HT-29 (cell line): ENCODE measurements around the gene CHRNB2. TPM values are rescaled to one million over a fixed set of nuclear protein-coding genes. Genes with fewer than 3 reads are reported as not detected.

Experiments
- DNase-seq: peaks from one replicate; pipeline ENCODE4 v3.0.0-alpha.2; 2015; ENCODE audit warnings: low spot score
- total RNA-seq: library from RNA; depleted of rRNA; stranded (reverse); fragments of >200 nt; shearing (Covaris generic); gene quantifications from 2 replicates; pipeline ENCODE4 v1.2.3, GENCODE V29; 2014

Gene CHRNB2
- total RNA-seq, 1 experiment from 2014 or later = not detected

- no peak for DNase-seq
Measured at GRCh38 chr1:154609398-154610380, 42.1 kb downstream of the CHRNB2 start.

DNA sequence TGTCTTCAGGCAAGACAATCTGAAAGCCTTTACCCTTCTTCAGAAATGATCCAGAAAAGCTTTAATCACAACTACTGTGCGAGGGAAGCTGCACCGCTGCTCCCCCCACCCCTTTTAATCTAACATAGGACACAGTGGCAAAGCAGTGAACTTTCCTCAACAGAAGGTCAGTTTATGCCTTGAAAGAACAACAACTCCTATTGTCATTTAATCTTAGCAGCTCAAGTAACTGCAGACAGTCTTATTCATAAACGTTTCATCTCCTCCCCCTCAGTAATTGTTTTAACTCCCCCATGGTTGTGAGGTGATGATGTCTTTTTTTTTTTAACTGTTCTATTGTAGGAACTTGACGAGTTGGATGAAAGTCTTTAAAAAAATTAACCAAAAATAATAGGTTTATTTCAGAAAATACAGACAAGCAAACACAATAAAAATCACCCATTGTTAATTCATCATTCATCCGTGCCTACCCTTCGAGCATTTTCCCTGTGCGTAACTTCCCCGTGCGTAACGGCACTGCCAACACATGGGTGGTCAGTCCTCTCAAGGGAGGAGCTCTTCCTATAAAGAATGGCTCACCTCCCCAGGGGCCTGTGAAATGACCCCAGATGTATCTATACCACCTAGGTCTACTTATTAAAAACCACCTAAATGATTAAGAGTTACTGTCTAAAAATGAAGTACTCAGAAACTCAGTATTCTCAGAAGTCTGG lies 43.7 kb downstream of the CHRNB2 start:
- no peak for DNase-seq

GRCh38 chr1:154614247-154614646 lies 46.7 kb downstream of the CHRNB2 start:
- DNase-seq = no peak

DNA sequence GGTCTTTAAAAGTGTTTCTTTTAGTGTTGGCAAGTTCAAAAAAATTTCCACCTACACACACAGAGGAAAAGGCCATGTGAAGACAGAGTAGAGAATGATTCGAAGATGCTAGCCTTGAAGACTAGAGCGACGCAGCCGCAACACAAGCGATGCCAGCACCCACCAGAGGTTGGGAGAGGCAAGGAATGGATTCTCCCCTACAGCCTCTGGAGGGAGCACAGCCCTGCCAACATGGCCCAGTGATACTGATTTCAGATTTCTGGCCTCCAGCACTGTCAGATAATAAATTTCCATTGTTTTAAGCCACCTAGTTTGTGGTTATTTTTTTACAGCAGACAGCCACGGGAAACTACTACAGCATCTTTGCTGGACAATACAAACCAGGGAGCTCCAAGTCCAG lies 47.3 kb downstream of the CHRNB2 start:
- DNase-seq = no peak

DNA sequence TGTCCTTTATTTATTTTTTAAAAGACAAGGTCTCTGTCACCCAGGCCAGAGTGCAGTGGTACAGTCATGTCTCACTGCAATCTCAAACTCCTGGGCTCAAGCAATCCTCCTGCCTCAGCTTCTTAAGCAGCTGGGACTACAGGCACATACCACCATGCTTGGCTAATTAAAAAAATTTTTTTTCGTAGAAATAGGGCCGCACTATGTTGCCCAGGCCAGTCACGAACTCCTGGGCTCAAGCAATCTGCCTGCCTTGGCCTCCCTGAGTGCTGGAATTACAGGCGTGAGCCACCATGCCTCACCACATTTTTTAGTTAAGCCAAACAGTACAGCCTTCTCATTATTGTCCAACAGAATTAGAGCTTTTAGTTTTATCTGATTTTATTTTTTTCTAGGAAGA lies 47.8 kb downstream of the CHRNB2 start:
- DNase-seq = no peak

GRCh38 chr1:154616659-154617345 lies 49.2 kb downstream of the CHRNB2 start:
- no peak for DNase-seq

- no peak for DNase-seq
Measured at GRCh38 chr1:154619181-154619948, 51.8 kb downstream of the CHRNB2 start.

DNA sequence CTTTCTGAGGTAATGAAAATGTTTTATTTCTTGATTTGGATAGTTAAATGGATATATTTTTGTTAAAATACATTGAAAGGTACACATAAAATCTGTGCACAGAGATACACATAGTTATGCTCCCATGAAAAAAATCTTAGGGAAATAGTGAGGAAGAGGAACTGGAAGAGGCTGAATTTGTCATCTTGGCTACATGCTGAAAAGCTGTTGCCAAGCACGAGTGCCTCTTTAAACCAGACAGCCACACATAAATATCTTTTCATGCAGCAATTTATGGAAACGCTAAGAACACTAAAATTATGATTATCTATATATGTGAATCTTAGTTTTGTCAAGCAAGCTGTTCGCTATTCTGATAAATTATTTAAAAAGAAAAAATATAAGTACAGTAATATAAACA lies 53.2 kb downstream of the CHRNB2 start:
- no peak for DNase-seq

DNA sequence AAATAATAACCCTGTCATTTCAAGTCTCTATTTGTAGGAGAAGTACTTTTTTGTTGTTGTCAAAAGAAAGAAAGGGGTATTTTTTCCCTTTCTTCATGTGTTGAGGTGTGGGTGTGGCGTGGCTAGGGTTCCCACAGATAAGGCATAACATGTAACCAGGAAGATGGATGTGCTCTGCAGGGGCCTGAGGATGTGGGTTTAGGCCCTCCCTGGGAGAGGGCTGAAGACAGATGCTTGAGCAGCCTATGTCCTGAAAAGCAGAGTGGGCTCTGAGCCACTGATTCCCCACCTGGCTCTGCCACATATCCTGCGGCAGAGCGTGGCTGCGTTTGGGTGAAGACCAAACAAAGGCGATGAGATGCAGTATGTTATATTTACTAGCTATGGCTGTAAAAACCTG lies 54.3 kb downstream of the CHRNB2 start:
- no peak for DNase-seq

- DNase-seq = no peak
Measured at GRCh38 chr1:154622503-154623039, 55.0 kb downstream of the CHRNB2 start.

DNA sequence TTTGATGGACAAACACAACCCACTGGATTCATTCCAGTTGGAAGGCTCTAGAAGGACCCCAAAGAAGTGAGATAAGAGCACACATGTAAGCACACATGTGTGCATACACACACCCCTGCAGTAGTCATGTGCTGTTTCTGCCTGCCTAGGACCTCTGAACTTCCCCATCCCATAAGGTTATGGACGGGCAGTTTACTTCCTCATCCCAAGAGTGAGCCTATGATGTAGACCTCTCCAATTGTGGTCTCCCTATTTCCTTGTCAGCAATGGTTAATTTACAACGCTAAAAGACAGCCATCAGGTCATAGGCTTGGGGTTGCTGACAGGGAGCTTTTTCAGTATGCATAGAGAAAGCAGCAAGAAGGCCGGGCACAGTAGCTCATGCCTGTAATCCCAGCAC lies 55.8 kb downstream of the CHRNB2 start:
- no peak for DNase-seq

DNA sequence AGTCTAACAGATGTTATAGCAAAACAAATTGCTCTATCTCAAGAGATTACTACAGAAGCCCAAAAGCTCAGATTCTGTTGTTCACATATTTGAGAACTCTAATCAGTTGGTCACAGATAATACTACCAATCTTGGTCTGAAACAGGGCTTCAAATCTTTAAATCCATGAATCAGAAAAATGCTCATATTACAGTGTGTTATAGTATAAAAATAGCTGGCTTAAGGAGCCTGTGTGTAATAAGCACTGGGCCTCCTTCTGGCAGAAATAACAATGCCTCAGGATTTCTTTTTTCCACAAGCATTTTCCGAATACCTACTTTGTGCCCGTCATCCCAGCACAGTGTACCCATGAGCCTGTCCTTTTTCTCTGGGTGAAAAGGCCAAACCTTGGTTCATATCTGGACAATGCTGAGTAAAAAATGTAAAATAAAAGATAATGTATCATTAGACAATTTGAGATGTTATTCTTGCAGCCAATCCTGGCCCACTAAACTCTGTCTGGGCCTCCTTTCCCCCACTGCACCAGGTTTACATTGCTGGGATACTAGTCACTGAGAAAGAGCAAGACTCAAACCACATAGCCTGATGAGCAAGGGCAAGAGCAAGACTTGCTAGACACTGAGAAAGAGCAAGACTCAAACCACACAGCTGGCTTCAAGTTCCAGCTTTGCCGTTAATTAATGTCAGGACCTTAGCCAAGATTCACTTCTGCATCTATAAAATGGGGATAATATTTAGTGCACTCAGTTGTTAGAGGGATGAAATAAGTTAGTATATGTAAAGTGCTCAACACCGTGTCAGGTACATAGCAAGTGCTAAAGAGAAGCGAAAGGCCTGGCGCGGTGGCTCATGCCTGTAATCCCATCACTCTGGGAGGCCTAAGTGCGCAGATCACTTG lies 57.4 kb downstream of the CHRNB2 start:
- no peak for DNase-seq

DNA sequence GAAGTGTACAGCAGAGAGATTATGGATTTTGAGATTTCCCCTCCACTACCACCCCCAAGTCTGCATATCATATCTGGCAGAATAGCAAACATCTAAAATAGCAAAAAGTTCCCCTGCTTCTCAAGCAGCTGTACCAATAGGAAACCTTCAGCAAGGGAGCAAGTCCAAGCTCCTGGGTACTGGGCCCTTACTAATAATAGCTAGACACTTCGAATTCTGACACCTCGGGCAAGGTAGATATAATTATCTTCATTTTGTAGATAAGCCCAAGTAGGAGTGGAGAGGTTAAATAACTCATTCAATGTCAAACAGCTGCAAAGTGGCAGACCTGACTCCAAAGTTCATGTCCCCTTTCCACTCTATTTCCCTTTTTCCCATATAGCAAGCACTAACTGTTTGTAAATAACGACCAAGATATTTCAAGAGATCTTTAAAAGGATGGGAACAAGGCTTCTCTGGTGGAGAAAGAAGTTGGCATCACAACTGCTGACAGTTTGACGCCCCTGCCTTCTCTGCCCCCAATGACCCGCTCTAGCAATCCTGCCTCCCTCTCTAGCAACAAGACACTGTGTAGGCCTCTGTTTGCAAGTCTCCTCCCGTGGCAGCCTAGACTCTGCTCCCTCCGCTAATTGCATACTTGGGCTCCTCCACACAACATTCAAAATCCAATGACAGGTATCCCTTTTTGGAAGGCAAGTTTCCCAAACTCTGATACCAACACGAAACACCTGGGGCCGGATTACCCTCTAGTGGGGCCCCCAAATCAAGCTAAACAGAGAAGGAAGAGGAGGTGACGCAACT lies 59.1 kb downstream of the CHRNB2 start:
- peak; percentile 10 for DNase-seq

GRCh38 chr1:154627257-154628120 lies 59.9 kb downstream of the CHRNB2 start:
- DNase-seq = peak; percentile 94

- DNase-seq = no peak
Measured at GRCh38 chr1:154628121-154628405, 60.5 kb downstream of the CHRNB2 start.

DNA sequence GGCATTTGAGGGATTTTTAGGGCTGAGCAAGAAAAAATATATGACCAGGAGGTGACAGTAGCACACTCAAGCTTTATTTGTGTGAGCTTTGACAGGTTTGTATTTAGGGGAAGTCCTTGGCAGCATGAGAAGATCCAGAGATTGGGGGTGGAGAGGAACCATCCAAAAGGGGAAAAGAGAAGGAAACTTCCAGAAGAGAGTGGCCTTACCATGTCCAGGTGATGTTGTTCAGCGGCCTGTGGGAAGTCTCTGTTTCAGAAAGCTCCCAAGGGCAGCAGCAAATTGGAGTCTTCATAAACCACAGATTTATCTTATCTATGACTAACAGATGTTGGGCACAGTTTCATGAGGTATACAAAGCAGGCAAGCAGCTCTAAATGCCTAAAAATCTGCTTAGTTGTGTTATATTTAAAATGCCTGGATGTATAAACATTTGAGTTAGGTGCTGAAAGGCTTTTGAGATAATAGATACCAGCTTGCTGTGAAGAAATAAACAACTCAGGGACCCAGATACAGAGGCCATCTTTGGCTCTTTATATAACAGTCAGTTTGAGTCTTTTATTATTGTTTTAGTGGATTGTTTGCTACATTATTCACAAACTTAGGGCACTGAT lies 61.6 kb downstream of the CHRNB2 start:
- no peak for DNase-seq
